GDM1 (cell line): Measurements from ENCODE around the gene RELA.
"Not testable (repeated sequence)": the region's sequence is repeated elsewhere in the genome, so short reads cannot be mapped to it uniquely, and the experiment has no call there.

Source experiments
- DNase-seq: peaks from one replicate; lab custom pipeline; 2025; lab: John Stamatoyannopoulos, UW

Gene RELA

DNA sequence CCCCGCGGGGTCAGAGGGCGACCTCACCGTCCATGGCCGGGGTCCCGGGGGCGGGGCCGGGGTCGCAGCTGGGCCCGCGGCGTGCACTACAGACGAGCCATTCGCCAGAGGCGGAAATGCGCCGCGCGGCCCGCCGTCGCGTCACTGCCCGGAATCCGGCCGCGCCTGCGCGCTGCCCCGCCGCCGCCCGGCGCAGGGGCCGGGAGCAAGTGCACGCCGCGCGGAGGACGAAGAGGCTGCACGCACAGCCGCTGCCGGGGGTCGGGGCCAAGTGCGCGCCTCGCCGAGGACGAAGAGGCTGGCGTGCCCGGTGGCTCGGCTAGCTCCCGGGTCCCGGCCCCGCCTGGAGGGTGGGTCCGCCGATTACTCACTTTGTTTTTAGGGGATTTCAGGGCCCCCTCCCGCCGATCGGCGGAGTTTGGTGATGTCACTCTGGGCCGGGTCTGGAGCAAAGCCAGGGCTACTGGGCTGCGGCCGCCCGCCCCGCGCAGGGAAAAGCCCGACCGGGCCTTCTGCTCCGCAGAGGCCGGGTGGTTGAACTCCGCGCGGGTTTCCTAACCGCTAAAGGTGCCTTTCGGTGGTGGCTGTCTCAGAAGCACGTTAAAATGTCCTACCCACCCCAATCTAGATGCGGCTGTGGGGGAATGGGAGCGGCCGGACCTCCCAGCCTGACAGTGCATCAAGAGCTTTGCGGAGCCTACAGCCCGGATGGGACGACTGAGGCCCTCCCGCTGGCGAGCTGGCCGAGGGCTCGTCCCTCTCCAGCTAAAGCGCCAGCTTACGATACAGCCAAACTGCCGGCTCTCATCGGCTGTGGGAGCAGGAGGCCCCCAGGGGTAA is at the start of gene RELA:
Gene RELA, minus strand, starts transcription at position 118 of the 840 bp plus-strand sequence. Its CDS starts 84 bp downstream, at position 34.
- peak; percentile 90 for DNase-seq

DNA sequence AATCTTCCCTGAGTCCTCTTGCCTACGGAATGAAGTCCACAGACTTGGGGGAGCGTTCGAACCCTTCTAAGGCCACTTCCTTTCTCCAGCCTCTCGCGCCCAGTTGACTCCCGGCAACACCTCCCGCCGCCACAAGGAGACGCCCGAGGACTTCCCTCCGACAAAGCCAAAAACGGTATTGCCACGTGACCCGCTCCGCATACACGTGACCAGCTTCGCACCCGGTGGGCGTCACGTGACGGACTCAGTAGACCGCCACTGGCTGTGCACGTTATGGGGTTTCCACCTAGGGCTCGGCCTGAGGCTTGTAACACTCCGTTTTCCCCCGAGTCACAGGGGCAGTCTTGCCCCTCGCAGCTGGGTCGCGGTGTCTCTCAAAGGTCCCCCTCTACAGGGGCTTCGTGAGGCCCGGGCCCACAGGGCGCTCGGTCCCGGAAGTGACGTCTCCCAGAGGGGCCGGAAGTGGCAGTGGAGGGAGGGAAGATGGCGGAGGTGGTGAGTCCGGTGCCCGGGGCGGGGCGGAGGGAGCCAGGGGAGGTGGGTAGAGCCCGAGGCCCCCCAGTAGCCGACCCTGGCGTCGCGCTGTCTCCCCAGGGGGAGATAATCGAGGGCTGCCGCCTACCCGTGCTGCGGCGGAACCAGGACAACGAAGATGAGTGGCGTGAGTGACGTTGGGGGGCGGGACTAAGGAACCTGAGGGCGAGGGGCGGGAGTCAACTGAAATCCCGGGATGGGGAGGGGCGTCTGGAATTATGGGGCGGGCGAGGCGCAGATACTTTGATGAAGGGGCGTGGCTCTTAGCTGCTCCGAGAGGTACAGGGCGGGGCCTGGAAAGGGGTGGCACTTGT is 49.3 kb upstream of the RELA start, which contains the start of gene KAT5:
Gene KAT5, plus strand, starts transcription at position 468 of the 848 bp plus-strand sequence. Its CDS starts 16 bp downstream, at position 484.
- DNase-seq: peak; percentile 96

GRCh38 chr11:65710421-65710820 is 47.7 kb upstream of the RELA start:
- no peak for DNase-seq

DNA sequence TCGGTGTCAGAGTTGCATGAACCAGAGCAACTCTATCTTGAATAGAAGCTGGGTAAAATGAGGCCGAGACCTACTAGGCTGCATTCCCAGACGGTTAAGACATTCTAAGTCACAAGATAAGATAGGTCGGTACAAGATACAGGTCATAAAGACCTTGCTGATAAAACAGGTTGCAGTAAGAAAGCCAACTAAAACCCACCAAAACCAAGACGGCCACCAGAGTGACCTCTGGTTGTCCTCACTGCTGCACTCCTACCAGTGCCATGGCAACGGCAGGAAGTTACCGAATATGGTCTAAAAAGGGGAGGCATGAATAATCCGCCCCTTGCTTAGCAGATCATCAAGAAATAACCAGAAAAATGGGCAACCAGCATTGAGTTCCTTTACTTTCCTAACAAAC is 46.9 kb upstream of the RELA start:
- no peak for DNase-seq

DNA sequence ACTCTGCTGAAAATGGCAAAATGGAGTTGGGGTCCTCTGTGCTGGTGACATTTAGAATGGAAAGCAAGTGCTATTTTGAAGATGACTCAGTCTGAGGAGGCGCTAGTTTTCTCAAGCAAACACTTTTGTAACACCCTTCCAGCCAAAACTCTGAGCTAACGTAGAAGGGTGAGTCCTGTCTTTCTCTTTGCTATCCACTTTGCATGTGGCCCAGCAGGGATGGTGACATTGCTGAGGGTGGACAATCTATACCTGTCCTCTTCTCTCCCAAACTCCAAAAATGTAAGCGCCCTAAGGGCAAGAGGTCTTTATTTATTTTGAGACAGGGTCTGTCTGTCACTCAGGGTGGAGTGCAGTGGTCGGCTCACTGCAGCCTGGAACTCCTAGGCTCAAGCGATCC is 45.7 kb upstream of the RELA start:
- DNase-seq: no peak

GRCh38 chr11:65707002-65707401 is 44.3 kb upstream of the RELA start:
- not testable (repeated sequence) for DNase-seq

- DNase-seq: peak; percentile 56
Observed at GRCh38 chr11:65706303-65706763, 43.6 kb upstream of the RELA start.

DNA sequence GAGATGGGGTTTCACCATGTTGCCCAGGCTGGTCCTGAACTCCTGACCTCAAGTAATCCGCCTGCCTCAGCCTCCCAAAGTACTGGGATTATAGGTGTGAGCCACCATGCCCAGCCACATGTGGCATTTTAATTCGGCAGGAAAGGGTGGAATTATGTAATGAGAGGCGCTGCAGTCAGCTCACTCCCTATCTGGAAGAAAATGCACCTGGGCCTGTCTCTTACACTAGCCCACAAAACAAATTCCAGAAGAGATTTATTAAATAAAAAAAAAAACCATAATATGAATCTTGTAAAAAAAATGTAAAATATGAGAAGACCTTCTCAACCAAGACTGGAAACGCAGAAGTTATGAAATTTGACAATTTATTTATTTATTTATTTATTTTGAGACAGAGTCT is 41.1 kb upstream of the RELA start:
- no peak for DNase-seq

- no peak for DNase-seq
Observed at GRCh38 chr11:65701686-65702085, 39.0 kb upstream of the RELA start.

GRCh38 chr11:65700399-65700798 is 37.7 kb upstream of the RELA start:
- DNase-seq: no peak

- no peak for DNase-seq
Observed at GRCh38 chr11:65699306-65699705, 36.6 kb upstream of the RELA start.

GRCh38 chr11:65698205-65698604 is 35.5 kb upstream of the RELA start:
- DNase-seq: no peak

DNA sequence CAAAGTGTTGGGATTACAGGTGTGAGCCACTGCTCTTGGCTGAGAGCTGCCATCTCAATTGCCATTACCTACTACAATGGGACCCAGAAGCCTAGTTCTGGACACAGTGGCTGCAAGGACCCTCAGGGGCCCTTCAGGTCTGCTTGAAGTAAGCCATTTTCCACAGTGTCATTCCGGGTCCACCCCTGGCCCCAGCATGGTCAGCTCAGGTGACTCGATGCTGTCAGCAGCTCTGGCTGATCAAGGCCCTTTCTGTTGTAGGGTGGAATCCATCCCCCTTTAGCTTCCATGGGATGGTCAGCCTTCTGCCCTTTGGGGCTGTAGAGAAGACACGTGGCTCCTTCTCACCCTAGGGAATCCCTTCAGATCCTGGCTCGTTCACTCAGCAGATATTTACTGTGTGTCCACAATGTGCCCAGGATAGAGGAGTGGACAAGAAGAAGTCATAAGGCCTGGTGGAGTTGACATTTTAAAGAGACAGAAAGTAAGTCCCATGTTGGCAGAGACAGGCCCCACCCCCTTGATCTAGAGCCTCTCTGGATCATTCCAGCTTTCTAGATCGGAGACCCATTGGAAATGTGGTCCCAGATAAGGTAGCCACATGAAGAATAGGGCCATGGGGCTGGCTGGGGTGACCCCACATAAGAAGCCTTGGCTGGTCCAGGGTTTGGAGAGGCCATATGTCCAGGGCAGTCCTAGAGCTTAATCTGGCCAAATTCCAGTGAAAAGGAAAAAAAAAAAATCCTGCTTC is 34.3 kb upstream of the RELA start:
- DNase-seq: no peak

DNA sequence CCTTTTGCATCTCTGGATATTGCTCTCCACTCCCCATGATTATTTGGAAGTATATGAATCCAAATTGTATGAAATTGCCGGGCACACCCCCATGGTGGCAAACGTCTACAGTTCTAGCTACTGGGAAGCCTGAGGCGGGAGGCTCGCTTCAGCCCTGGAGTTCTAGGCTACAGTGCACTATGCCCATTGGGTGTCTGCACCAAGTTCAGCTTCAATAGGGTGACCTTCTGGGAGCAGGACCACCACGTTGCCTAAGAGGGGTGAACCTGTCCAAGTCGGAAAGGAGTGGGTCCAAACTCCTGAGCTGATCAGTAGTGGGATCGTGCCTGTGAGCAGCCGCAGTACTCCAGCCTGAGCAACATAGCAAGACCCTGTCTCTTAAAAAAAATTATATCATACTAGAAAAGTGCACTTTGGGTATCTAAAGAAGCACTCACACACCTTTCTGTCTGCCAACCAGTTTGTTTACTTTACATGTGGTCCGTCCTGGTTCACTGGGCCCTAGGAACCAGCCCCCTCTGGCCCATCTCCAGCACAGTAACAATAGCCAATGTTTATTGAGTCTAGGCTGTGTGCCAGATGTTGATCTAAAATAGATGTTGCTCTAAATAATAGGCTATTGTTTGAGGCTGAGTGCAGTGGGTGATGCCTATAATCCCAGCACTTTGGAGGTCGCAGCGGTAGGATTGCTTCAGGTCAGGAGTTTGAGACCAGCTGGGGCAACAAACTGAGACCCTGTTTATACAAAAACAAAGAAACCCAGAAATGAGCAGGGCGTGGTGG is 32.9 kb upstream of the RELA start:
- DNase-seq: no peak

DNA sequence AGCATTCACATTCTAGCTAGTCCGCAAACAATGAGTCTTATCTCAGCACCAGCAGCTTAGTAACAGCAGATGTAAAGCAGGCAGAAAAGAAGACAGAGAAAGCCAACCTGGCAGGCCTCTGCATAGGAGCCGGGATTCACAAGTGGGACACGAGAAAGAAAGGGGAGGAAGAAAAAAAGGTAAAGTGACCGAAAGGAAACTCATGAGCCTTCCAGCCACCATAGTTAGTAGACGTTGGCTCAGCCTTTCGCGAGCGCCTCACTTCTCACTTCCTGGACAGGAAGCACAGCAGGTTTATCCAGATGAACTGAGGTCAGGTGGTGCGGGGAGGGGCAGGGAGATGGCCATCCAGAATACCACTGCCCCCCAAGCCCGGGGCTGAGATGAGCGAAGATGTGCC is 29.7 kb upstream of the RELA start:
- DNase-seq: no peak

- not testable (repeated sequence) for DNase-seq
Observed at GRCh38 chr11:65691847-65692246, 29.1 kb upstream of the RELA start.

GRCh38 chr11:65685981-65686380 is 23.3 kb upstream of the RELA start:
- no peak for DNase-seq

DNA sequence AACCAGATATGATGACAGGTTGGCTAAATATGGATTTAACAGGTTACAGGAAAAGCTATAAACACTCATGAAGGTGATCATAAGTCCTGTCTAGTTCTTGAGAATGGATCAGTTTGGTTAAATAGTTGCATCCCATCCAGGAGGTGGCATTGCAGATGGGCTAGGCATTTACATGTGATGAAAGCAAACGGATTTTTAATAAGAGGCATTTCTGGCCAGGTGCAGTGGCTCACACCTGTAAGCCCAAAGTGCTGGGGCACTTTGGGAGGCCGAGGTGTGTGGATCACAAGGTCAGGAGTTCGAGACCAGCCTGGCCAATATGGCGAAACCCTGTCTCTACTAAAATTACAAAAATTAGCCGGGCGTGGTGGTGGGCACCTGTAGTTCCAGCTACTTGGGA is 20.8 kb upstream of the RELA start:
- DNase-seq: not testable (repeated sequence)

DNA sequence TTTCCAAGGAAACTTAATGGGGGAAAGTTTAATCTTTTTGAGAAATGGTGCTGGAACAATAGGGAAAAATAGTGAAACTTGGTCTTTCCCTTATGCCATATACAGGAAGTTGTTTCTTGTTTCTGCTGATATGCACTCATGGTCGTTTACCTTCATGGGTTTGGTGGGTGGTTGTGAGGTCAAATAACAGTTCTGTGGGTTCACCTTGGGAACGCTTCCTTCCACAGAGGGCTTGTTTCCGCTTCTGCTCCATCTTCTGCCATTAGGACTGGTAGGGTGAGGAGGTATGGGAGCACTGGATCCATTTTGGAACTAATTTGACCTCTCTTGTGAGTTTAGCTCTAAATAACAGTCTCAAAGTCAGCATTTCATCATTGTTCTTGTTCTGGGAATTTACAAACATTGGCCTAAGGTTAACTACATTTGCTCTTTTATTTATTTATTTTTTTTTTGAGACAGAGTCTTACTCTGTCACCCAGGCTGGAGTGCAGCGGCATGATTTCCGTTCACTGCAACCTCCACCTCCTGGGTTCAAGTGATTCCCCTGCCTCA is 17.6 kb upstream of the RELA start:
- DNase-seq: no peak

GRCh38 chr11:65672982-65673381 is 10.3 kb upstream of the RELA start:
- no peak for DNase-seq
